GM19328 (cell line): ENCODE results near the gene ZNF618.
"Not testable (repeated sequence)": the region's sequence is repeated elsewhere in the genome, so short reads cannot be mapped to it uniquely, and the experiment has no call there.

Source experiments
- ATAC-seq: cut with Tn5 transposase; IDR thresholded peaks from one replicate; pipeline ENCODE4 v1.9.1; 2021; ENCODE audit warnings: mild to moderate bottlenecking, moderate library complexity; ENCODE audit not compliant: unreplicated experiment

Gene ZNF618

GRCh38 chr9:114034661-114035062 lies 158.6 kb downstream of the ZNF618 start:
- no peak for ATAC-seq

GRCh38 chr9:114035221-114035844 lies 159.2 kb downstream of the ZNF618 start:
- ATAC-seq: no peak

GRCh38 chr9:114035845-114036801 lies 160.0 kb downstream of the ZNF618 start:
- ATAC-seq: no peak

- no peak for ATAC-seq
These were observed 161.1 kb downstream of the ZNF618 start for GRCh38 chr9:114037249-114037648.

DNA sequence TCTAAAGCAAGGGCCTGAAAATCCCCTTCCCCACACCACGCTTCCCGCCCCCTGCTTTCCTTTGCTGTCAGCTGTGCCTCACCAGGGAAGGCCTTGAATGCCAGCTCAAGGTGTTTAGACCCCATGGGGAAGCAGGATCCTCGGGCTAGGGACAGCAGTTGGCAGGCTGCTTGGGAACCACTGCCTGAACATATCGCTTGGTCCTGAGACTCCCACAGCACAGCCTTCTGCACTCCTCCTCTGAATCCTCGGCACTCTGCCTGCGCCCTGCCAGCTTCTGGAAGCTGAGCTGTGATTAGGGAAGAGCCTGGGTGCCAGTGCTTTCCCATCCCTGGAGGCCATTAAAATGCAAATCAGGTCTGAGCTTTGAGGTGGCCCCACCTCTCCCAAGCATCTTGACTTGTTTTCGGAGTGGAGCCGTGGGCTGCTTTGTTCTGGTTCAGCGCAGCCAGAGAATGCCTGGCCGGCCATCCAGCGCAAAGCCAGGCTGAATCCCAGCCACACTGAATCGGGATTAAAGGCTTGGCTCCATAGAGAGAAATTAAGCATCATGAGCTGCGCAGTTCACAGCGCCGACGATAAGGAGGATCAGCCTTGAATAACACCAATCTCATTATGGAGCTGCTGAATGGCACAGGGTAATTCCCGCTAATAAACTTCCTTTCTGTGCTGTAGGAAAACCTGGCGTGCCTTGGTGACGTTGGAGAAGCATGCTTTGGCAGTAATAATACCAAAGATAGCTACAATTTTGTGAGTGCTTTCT lies 162.0 kb downstream of the ZNF618 start:
- no peak for ATAC-seq

GRCh38 chr9:114038724-114039313 lies 162.7 kb downstream of the ZNF618 start:
- ATAC-seq: no peak

GRCh38 chr9:114039484-114039883 lies 163.4 kb downstream of the ZNF618 start:
- ATAC-seq: no peak

- not testable (repeated sequence) for ATAC-seq
These were observed 167.6 kb downstream of the ZNF618 start for GRCh38 chr9:114043660-114044059.

GRCh38 chr9:114046237-114046755 lies 170.2 kb downstream of the ZNF618 start:
- ATAC-seq: no peak

DNA sequence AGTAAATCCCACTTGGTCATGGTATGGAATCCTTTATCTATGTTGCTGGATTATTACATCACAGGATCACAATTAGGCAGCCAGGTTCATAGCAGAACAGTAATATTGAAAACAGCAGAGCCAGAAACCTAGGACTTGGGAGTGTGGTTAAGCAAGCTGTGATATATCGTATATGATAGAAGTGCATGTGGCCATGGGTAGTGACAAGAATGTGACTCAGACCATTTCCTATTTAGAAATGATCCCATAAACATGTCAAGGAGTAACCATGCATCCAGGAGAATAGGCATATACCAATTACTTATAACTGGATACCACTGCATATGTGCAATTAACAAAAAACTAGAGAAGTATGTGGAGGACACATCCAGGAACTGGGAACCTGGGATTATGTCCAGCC lies 170.8 kb downstream of the ZNF618 start:
- no peak for ATAC-seq

GRCh38 chr9:114047717-114048116 lies 171.6 kb downstream of the ZNF618 start:
- ATAC-seq: no peak

DNA sequence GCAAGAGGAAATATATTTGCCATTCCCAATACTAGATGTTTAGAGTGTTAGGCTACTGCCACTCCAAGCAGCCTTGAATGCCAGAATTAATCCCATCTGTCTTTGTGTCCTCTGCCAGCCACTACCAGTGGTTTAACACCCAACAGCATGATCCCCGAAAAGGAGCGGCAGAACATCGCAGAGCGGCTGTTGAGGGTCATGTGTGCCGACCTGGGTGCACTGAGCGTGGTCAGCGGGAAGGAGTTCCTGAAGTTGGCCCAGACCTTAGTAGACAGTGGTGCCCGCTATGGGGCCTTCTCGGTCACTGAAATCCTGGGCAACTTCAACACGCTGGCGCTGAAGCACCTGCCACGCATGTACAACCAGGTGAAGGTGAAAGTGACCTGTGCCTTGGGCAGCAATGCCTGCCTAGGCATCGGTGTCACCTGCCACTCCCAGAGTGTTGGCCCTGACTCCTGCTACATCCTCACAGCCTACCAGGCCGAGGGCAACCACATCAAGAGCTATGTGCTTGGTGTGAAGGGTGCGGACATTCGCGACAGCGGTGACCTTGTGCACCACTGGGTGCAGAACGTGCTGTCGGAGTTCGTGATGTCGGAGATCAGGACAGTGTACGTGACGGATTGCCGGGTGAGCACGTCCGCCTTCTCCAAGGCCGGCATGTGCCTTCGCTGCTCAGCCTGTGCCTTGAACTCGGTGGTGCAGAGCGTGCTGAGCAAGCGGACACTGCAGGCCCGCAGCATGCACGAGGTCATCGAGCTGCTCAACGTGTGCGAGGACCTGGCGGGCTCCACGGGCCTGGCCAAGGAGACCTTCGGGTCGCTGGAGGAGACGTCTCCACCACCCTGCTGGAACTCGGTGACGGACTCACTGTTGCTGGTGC lies 172.7 kb downstream of the ZNF618 start:
- ATAC-seq: no peak

- no peak for ATAC-seq
These were observed 173.5 kb downstream of the ZNF618 start for GRCh38 chr9:114049441-114050225.

GRCh38 chr9:114050226-114050568 lies 174.1 kb downstream of the ZNF618 start:
- no peak for ATAC-seq

- ATAC-seq: no peak
These were observed 174.5 kb downstream of the ZNF618 start for GRCh38 chr9:114050646-114051045.

DNA sequence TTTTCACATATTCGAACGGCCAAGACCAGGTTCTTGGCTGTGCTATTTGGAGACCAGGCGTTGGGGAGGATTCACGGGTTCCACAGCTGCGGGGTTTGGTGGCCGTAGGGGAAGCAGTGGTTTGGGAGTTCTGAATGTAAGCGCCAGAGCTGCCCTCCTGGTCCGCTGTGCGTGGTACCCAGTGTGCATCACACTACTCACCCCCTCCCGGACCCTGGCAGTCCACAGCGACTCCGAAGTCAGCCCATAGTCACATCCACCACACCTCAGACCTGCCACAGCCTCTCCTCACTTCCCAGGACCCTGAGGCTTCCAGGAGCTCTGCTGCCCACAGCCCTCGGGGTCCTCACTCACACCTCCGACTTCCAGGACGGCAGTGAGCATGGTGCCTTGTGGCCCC lies 175.2 kb downstream of the ZNF618 start:
- ATAC-seq: no peak

DNA sequence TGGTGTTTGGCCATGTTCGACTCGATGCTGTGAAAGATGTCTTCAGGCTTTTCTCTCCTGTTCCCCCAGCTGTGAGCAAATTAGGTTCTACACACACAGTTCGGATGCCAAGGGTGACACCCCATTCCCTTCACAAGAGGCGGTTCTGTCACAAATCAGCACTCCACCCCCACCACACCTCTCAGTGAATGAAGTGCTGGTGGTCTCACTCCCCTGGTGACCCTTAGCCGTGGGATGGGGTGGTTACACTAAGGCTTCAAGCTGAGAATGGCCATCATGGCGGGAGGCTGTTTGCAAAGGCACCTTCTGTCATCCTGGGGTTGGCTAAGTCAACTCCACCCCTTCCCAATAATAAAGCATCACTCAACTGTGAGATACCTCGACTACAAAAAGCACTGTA lies 175.6 kb downstream of the ZNF618 start:
- ATAC-seq: no peak

DNA sequence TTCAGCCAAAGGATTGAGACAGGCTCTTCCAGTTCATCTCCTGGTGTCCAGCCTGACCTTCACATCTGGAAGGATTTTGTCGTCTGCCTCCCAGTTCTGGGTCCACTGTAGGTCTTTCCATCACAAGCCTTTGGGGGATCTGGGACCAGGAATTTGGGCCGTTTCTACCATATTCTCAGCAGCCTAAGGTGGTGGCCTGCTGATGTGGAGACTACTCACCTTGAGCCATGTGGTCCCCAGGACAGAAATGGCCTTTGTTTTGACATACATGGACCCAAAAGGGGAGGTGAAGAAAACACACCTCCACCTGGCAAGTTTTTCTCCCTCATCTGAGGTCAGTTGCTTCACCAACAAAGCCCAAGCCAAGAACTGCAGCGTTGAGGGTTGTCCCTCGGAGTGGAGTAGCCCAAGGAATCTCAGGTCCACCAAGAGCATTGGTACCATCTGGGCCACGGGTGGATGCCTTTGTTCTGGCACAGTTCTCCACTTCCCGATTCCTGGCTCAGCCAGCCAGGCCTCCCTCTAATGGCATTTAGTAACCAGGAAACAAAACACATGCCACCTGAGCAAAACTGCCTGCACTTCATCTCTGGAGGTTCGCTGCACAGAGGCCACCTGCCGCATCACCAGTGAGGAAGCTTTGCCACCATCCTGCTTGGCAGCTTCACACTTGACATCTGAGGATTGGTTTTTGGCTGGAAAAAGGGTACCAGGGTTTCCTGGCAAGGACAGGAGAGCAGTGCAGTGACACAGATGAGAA lies 177.3 kb downstream of the ZNF618 start:
- ATAC-seq: no peak
